Measurements from ENCODE around the gene WEE2.

- TF ChIP-seq POLR2AphosphoS5 (IDR thresholded peaks at IDR 0.05; ENCODE audit: low read depth, low read length): no peak
- no peak for TF ChIP-seq TAF1 (IDR thresholded peaks at IDR 0.05; ENCODE audit: borderline replicate concordance, insufficient read depth, low read length)
Measured at GRCh38 chr7:141717450-141717849, 9.3 kb downstream of the WEE2 start.

Data from PFSK-1 (cell line).